ENCODE results near the gene DNAH17. TPM values are rescaled to one million over a fixed set of nuclear protein-coding genes. Genes with fewer than 3 reads are reported as not detected.
A peak's percentile ranks its signal among the peaks of the same experiment; 100 is the strongest.

The DNAH17 gene
- total and polyA plus RNA-seq, 2 of the 8 experiments (the other 6 are each of a cell fraction or from before 2014, with no cell fraction given), result 0.14 to 0.67 TPM

- Histone ChIP-seq H3K9ac (replicated peaks in 1 of 4; ENCODE audit: extremely low read depth in 1 of 4, low read depth in 3 of 4, low read length in 3 of 4) (no peak overlapping the region), H3K79me2 (ENCODE audit: control insufficient read depth in 1 of 2, insufficient read depth in 2 of 2, low read length in 2 of 2) (no peaks in the 10 kb centered on the region), H3K9me3 (ENCODE audit: insufficient read depth in 2 of 2, low read depth in 1 of 2, low read length in 1 of 2) (no peaks in the 10 kb centered on the region), H2AFZ (ENCODE audit: low read length) (no peak overlapping the region), H3K4ac (replicated peaks; ENCODE audit: insufficient read length, low read depth, low read length) (no peak overlapping the region), H3K4me1 (replicated peaks in 1 of 4; ENCODE audit: control insufficient read depth in 3 of 4, insufficient read depth in 4 of 4, low read length in 3 of 4) (no peaks in the 10 kb centered on the region), H3K56ac (replicated peaks; ENCODE audit: insufficient read length, low read depth, low read length) (peak overlapping the region; percentile 92), H3K27ac (ENCODE audit: low read depth, low read length) (no peak overlapping the region), H3K14ac (ENCODE audit: insufficient read length) (no peak overlapping the region), H3K4me2 (ENCODE audit: insufficient read depth in 1 of 2, low read depth in 2 of 2, low read length in 2 of 2) (no peak overlapping the region), H4K91ac (replicated peaks; ENCODE audit: insufficient read length, low read length) (no peak overlapping the region), H3K23me2 (ENCODE audit: low read depth, low read length) (peaks cover 11% of the 10 kb centered on the region), H3K79me1 (ENCODE audit: low read depth, low read length) (no peaks in the 10 kb centered on the region), H3K27me3 (replicated peaks in 1 of 4; ENCODE audit: control insufficient read depth in 3 of 4, extremely low read depth in 1 of 4, insufficient read depth in 3 of 4, low read length in 3 of 4) (no peaks in the 10 kb centered on the region), H2BK120ac (replicated peaks; ENCODE audit: low read depth, low read length) (no peak overlapping the region), H4K20me1 (replicated peaks in 1 of 2; ENCODE audit: control insufficient read depth in 1 of 2, insufficient read depth in 2 of 2, low read length in 2 of 2) (peaks cover 0 to 11% of the 10 kb centered on the region in 2 experiments), H3K23ac (ENCODE audit: insufficient read length) (no peak overlapping the region), H2AK5ac (ENCODE audit: low read depth, low read length) (no peak overlapping the region; the same call in 1 of the 2 replicates), H4K5ac (ENCODE audit: insufficient read length, low read depth, low read length) (no peak overlapping the region), H3K18ac (ENCODE audit: extremely low read depth, low read length) (no peak overlapping the region), H2BK12ac (ENCODE audit: low read depth, low read length) (no peak overlapping the region), H3K4me3 (ENCODE audit: extremely low read depth in 1 of 4, insufficient read depth in 2 of 4, low read depth in 3 of 4, low read length in 4 of 4) (no peak overlapping the region), H3K36me3 (ENCODE audit: control insufficient read depth in 2 of 4, insufficient read depth in 4 of 4, low read length in 3 of 4) (no peaks in the 10 kb centered on the region), H4K8ac (ENCODE audit: extremely low read depth, insufficient read depth, low read length) (no peak overlapping the region), H2BK5ac (ENCODE audit: low read depth, low read length) (no peak overlapping the region), H2BK20ac (ENCODE audit: low read length) (no peak overlapping the region), H2BK15ac (ENCODE audit: low read length) (no peak overlapping the region)
- CTCF ChIA-PET (ENCODE audit: partially characterized antibody), result interaction anchor here (0.7 kb wide), 1 partner anchor 158 kb away, joined by 3 read pairs; no protein-coding TSS in a partner anchor
- FAIRE-seq (no peak), DNase-seq (ENCODE audit: low read depth in 1 of 2, low spot score in 2 of 2) (no peak)
- POLR2A ChIA-PET (ENCODE audit: partially characterized antibody), result no interaction called here
- WGBS, 2 experiments (ENCODE audit: extremely low coverage in 1 of 2, insufficient coverage in 1 of 2, insufficient read length in 1 of 2, insufficient replicate concordance in 2 of 2, low coverage in 1 of 2, low lambda C conversion rate in 2 of 2, missing lambda C conversion rate in 1 of 2), result 81% methylated on average over 2 of the region's 2 CpGs; no CpG with 5 or more reads in 1 of the 2 experiments
- TF ChIP-seq CBX5 (IDR thresholded peaks at IDR 0.05; ENCODE audit: low read depth, low read length), result no peak
- TF ChIP-seq SIX5 (IDR thresholded peaks at IDR 0.05; ENCODE audit: low read depth, low read length), result no peak
- TF ChIP-seq GTF2F1 (IDR thresholded peaks at IDR 0.05; ENCODE audit: borderline replicate concordance, low read depth, low read length), result no peak
- TF ChIP-seq SP4 (IDR thresholded peaks at IDR 0.05; ENCODE audit: low read length), result no peak
- TF ChIP-seq JUND (IDR thresholded peaks at IDR 0.05; ENCODE audit: low read length), result no peak
- no peak for TF ChIP-seq SRF (IDR thresholded peaks at IDR 0.05; ENCODE audit: low read depth, low read length)
- no peak for TF ChIP-seq CEBPB (IDR thresholded peaks at IDR 0.05; ENCODE audit: low read depth, low read length)
- TF ChIP-seq EGR1 (IDR thresholded peaks at IDR 0.05; ENCODE audit: borderline replicate concordance, low read depth, low read length), result no peak
- no peak for TF ChIP-seq SP2 (IDR thresholded peaks at IDR 0.05; ENCODE audit: low read length)
- TF ChIP-seq YY1 (IDR thresholded peaks at IDR 0.05; ENCODE audit: low read depth, low read length), result no peak
- TF ChIP-seq, protein P1, sequence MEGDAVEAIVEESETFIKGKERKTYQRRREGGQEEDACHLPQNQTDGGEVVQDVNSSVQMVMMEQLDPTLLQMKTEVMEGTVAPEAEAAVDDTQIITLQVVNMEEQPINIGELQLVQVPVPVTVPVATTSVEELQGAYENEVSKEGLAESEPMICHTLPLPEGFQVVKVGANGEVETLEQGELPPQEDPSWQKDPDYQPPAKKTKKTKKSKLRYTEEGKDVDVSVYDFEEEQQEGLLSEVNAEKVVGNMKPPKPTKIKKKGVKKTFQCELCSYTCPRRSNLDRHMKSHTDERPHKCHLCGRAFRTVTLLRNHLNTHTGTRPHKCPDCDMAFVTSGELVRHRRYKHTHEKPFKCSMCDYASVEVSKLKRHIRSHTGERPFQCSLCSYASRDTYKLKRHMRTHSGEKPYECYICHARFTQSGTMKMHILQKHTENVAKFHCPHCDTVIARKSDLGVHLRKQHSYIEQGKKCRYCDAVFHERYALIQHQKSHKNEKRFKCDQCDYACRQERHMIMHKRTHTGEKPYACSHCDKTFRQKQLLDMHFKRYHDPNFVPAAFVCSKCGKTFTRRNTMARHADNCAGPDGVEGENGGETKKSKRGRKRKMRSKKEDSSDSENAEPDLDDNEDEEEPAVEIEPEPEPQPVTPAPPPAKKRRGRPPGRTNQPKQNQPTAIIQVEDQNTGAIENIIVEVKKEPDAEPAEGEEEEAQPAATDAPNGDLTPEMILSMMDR (IDR thresholded peaks at IDR 0.05; ENCODE audit: control extremely low read depth in 1 of 3, insufficient read depth in 1 of 3, low read depth in 1 of 3, low read length in 3 of 3), result no peak
- TF ChIP-seq BRCA1 (IDR thresholded peaks at IDR 0.05; ENCODE audit: low read depth, low read length), result no peak
Observed at GRCh38 chr17:78477913-78478756, 99.1 kb downstream of the DNAH17 start.
